ENCODE data around the gene CYBA. TPM values are rescaled to one million over a fixed set of nuclear protein-coding genes. Genes with fewer than 3 reads are reported as not detected.
A peak's percentile ranks its signal among the peaks of the same experiment; 100 is the strongest.

CYBA gene
- total and polyA plus RNA-seq, 10 of the 15 experiments (the other 5 are each of a cell fraction or from before 2014, with no cell fraction given): 0.55 to 598 (median 258) TPM

DNA sequence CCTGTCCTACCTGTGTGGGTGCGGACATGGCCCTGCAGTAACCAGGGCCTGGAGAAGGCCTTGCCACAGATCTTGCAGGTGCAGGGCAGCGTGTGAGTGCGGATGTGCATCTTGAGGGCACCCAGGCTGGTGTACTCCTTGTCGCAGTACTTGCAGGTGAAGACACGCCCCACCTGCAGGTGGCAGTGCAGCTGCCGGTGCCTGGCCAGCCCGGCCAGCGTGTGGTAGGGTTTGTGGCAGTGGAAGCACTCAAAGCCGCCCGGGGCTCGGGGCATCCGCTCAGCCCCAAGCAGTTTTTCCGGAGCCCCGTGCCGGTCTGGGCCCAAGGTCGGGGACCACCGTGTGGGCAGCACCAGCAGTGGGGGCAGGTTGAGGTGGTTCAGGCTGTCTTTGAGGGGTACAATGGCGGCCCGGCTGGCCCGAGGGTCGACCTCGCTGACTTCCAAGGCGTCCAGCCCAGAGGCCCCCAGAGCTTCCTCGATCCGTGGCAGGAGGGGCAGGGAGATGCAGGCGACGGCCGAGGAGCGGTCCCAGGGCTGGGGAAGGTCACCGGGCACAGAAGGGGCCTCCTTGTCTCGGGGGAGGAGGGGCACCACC lies 30.3 kb upstream of the CYBA start:
- intact Hi-C loops (cut with micrococcal nuclease; ENCODE audit: unreplicated experiment): loop anchor here (1.0 to 2.0 kb wide), 3 partner anchors 18 to 30 kb away; partner anchors contain the start of genes CYBA and MVD
- TF ChIP-seq, protein P1, sequence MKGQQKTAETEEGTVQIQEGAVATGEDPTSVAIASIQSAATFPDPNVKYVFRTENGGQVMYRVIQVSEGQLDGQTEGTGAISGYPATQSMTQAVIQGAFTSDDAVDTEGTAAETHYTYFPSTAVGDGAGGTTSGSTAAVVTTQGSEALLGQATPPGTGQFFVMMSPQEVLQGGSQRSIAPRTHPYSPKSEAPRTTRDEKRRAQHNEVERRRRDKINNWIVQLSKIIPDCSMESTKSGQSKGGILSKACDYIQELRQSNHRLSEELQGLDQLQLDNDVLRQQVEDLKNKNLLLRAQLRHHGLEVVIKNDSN (IDR thresholded peaks at IDR 0.05; ENCODE audit: borderline replicate concordance, extremely low read length, insufficient read depth, low read depth, low read length): no peak
- TF ChIP-seq SUZ12 (IDR thresholded peaks at IDR 0.05; ENCODE audit: unreplicated experiment) (no peak), POLR2AphosphoS5 (IDR thresholded peaks at IDR 0.05; ENCODE audit: low read length) (no peak), MEF2B (IDR thresholded peaks at IDR 0.05; ENCODE audit: partially characterized antibody, poor library complexity, severe bottlenecking) (no peak), ZBTB40 (IDR thresholded peaks at IDR 0.05; ENCODE audit: borderline replicate concordance) (no peak), BCL11A (IDR thresholded peaks at IDR 0.05; ENCODE audit: low read depth, low read length) (no peak), PAX5 (IDR thresholded peaks at IDR 0.05; ENCODE audit: borderline replicate concordance, low read depth, low read length) (no peak; the same call in 1 of the 2 replicates), NFXL1 (IDR thresholded peaks at IDR 0.05; ENCODE audit: borderline replicate concordance) (no peak), NBN (IDR thresholded peaks at IDR 0.05) (no peak), ASH2L (IDR thresholded peaks at IDR 0.05; ENCODE audit: borderline replicate concordance, low read depth) (no peak), RUNX3 (IDR thresholded peaks at IDR 0.05; ENCODE audit: low read length) (no peak), RAD21 (IDR thresholded peaks at IDR 0.05; ENCODE audit: insufficient read depth, low read depth, low read length) (peak; percentile 52; the same call in 1 of the 2 replicates)
- TF ChIP-seq, protein P2, sequence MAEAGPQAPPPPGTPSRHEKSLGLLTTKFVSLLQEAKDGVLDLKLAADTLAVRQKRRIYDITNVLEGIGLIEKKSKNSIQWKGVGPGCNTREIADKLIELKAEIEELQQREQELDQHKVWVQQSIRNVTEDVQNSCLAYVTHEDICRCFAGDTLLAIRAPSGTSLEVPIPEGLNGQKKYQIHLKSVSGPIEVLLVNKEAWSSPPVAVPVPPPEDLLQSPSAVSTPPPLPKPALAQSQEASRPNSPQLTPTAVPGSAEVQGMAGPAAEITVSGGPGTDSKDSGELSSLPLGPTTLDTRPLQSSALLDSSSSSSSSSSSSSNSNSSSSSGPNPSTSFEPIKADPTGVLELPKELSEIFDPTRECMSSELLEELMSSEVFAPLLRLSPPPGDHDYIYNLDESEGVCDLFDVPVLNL (IDR thresholded peaks at IDR 0.05; ENCODE audit: low read depth, low read length): no peak

More for the DNA sequence above, 30.3 kb upstream of the CYBA start:
- DNase-seq (ENCODE audit: low read depth, low spot score) (no peak), FAIRE-seq (no peak), ATAC-seq (peak; percentile 75)
- Histone ChIP-seq H3K27ac (ENCODE audit: control insufficient read depth, insufficient read depth) (peak overlapping the region; percentile 92), H3K36me3 (ENCODE audit: control insufficient read depth in 2 of 2, insufficient read depth in 2 of 2, low read length in 1 of 2) (no peaks in the 10 kb centered on the region), H3K4me3 (peak overlapping the region; percentile 65), H3K9ac (ENCODE audit: control insufficient read depth, insufficient read depth, low read length) (peak overlapping the region; percentile 77), H4K20me1 (ENCODE audit: control insufficient read depth, insufficient read depth) (no peaks in the 10 kb centered on the region), H3K79me2 (ENCODE audit: control insufficient read depth, insufficient read depth, low read length) (no peaks in the 10 kb centered on the region; the same call in 1 of the 2 replicates), H3K27me3 (replicated peaks in 1 of 2; ENCODE audit: control insufficient read depth in 2 of 2, insufficient read depth in 2 of 2, low read length in 1 of 2) (no peaks in the 10 kb centered on the region), H3K4me2 (ENCODE audit: control insufficient read depth, insufficient read depth) (peak overlapping the region; percentile 88), H2AFZ (ENCODE audit: control insufficient read depth, low read depth, low read length) (peak overlapping the region; percentile 44), H3K4me1 (ENCODE audit: control insufficient read depth, insufficient read depth, low read length) (peaks cover 37% of the 10 kb centered on the region), H3K9me3 (replicated peaks; ENCODE audit: control insufficient read depth, insufficient read depth, low read length) (no peaks in the 10 kb centered on the region)
- BruUV-seq (replicated peaks): TSS peak; percentile 70
- SMC1A ChIA-PET (ENCODE audit: uncharacterized antibody, unreplicated experiment): interaction anchor here (0.7 to 3.1 kb wide), 8 partner anchors 10 to 85 kb away, joined by 3 to 13 read pairs (median 5); partner anchors contain the start of gene MVD
- RAD21 ChIA-PET (ENCODE audit: unreplicated experiment): interaction anchor here (1.3 to 2.5 kb wide), 4 partner anchors 17 to 24 kb away, joined by 5 to 10 read pairs (median 9); no protein-coding TSS in a partner anchor
- CTCF ChIA-PET: interaction anchor here (0.7 to 3.4 kb wide), 15 partner anchors 8 to 120 kb away, joined by 3 to 26 read pairs (median 5); partner anchors contain the start of genes CTU2 and RNF166
- POLR2A ChIA-PET: interaction anchor here (0.6 to 2.5 kb wide), 6 partner anchors 16 to 111 kb away, joined by 3 to 12 read pairs (median 6); partner anchors contain the start of genes CYBA, MVD and ZC3H18
- WGBS (ENCODE audit: insufficient coverage, insufficient replicate concordance, low lambda C conversion rate, missing lambda C conversion rate): 4% methylated on average over 28 of the region's 31 CpGs
- in situ Hi-C loops (cut with MboI): no loop called here

All from GM12878 (cell line).